B cell (primary cell): ENCODE data around the gene COL5A1.
"Not testable (repeated sequence)": the region's sequence is repeated elsewhere in the genome, so short reads cannot be mapped to it uniquely, and the experiment has no call there.

Experiments used
- EZH2 ChIP-seq: IDR thresholded peaks from 2 replicates; pipeline ENCODE4 v1.6.1; 2012; ENCODE audit warnings: borderline replicate concordance, low read depth, mild to moderate bottlenecking, moderate library complexity, low read length; ENCODE audit not compliant: insufficient read depth, poor library complexity, severe bottlenecking
- TF ChIP-seq, protein P1 (sequence below): fragments of 200-600 bp; IDR thresholded peaks from one replicate; pipeline ENCODE4 v1.8.0; 2022; ENCODE audit warnings: antibody characterized with exemption, mild to moderate bottlenecking

- not testable (repeated sequence) for TF ChIP-seq EZH2
- TF ChIP-seq, protein P1, sequence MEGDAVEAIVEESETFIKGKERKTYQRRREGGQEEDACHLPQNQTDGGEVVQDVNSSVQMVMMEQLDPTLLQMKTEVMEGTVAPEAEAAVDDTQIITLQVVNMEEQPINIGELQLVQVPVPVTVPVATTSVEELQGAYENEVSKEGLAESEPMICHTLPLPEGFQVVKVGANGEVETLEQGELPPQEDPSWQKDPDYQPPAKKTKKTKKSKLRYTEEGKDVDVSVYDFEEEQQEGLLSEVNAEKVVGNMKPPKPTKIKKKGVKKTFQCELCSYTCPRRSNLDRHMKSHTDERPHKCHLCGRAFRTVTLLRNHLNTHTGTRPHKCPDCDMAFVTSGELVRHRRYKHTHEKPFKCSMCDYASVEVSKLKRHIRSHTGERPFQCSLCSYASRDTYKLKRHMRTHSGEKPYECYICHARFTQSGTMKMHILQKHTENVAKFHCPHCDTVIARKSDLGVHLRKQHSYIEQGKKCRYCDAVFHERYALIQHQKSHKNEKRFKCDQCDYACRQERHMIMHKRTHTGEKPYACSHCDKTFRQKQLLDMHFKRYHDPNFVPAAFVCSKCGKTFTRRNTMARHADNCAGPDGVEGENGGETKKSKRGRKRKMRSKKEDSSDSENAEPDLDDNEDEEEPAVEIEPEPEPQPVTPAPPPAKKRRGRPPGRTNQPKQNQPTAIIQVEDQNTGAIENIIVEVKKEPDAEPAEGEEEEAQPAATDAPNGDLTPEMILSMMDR: not testable (repeated sequence)
These were observed 2.8 kb downstream of the COL5A1 start for GRCh38 chr9:134644401-134644724.
